CD4-positive, alpha-beta T cell treated with Interleukin-6 for 4 hours (primary cell): ENCODE measurements around the gene PMPCA.
A peak's percentile ranks its signal among the peaks of the same experiment; 100 is the strongest.

Experiments used
- DNase-seq: peaks from one replicate; pipeline ENCODE4 v3.0.0-alpha.2; 2020; ENCODE audit warnings: mixed read lengths

Gene PMPCA

GRCh38 chr9:136437839-136438547 is 27.5 kb downstream of the PMPCA start:
- no peak for DNase-seq

GRCh38 chr9:136438548-136439480 is 28.4 kb downstream of the PMPCA start:
- peak; percentile 61 for DNase-seq

DNA sequence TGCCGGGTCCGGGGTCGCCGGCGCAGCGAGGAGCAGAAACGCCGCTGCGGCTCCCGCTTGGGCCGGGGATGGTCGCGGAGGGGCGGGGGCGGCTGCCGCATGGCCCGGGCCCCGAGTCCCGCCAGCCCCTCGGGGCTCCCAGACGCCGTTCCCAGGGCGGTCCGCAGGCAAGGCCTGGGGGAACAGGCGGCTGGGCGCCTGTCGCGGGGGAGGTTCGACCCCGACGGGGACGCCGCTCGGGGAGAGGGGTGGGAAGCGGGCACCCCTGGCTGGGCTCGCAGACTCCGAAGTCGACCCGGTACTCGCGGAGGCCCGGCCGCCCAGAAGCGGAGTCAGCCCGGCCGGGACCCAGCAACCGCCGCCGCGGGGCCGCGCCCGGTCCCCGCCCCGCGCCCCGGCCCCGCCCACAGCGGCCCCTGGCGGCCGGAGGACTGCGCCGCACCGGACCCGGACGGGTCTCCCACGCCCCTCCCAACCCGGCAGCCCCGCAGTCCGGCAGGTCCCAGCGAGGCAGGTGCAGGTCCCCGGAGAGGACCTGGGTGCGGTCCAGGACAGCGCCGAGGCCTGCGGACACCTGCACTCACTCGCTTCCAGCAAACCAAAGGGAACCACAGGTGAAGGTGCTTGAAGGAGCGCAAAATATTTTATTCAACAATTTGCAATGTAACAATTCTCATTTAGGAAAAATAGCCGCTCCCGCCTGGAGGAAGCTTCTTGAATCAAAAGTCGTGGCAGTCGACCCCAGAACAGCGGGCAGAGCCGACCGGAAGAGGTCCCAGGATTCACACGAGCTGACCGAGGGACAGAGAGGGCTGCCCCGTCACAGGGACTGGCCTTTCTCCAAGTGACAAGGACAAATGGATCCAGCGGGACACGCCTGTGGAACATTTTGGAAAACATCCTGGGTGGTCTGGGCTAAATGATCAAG is 29.3 kb downstream of the PMPCA start, which contains the start of gene INPP5E:
TSS of gene INPP5E (minus strand) at position 365 of the 928 bp plus-strand sequence. CDS start 426 bp downstream, outside the sequence.
- DNase-seq: peak; percentile 81

GRCh38 chr9:136441191-136441680 is 30.8 kb downstream of the PMPCA start:
- DNase-seq: no peak

DNA sequence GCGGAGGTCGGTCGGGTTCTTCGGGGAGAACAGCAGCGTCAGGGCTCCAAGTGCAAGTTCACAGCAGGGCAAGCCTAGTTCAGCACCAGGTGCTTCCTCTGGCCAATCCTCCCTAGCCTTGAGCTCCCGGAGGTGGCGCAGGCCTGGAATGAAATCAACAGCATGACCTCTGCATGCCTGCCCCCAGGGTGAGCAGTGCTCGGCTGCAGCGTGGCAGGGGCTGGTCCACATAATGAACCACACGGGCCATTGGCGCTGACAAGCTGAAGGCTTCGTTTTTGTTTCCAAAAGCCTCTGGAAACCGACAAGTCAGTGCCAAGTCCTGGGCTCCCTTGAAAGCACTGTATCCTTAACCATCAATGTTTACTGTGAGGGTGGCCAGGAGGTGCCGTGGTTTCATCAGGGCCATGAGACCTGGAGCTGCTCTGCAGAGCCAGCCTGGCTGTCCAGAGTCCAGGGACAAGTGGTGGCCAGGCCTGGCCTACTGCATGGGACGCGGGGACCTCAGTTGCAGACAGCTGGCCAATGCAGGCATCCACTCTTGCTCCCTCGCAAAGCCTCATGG is 31.3 kb downstream of the PMPCA start:
- no peak for DNase-seq

- no peak for DNase-seq
Observed at GRCh38 chr9:136442265-136442664, 31.8 kb downstream of the PMPCA start.

DNA sequence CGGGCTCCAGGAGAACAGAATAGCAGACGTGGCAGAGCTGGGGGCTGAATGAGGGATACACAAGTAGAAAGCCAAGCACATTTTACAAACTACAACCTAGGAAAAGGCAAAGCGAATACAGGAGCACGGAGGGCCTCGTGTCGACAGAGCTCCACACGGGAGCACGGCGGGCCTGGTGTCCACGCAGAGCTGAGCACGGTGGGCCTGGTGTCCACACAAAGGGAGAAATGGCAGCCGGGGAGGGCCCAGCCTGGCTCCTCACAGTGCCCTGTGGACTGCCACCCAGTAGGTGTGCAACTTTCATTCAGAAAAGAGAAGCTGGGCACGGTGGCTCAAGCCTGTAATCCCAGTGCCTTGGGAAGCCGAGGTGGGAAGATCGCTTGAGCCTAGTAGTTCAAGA is 32.6 kb downstream of the PMPCA start:
- DNase-seq: no peak

DNA sequence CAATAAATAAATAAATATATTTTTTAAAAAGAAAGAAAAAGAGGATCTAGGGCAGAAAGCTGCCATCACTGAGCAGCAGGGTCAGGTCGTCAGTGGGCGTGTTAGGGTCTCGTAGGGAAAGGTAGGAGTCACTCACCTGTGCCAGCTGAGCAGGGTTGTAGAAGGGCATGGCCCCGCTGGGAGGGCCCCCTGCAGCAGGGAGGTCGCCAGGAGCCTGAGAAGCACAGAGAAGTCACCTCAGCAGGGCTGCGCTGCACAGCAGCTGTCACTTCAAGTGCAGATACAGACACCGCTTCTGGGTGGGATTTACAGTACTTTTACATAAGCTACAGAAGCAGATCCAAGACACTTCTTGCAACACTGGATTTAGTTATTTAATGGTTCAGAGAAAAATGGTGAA is 33.2 kb downstream of the PMPCA start:
- no peak for DNase-seq

DNA sequence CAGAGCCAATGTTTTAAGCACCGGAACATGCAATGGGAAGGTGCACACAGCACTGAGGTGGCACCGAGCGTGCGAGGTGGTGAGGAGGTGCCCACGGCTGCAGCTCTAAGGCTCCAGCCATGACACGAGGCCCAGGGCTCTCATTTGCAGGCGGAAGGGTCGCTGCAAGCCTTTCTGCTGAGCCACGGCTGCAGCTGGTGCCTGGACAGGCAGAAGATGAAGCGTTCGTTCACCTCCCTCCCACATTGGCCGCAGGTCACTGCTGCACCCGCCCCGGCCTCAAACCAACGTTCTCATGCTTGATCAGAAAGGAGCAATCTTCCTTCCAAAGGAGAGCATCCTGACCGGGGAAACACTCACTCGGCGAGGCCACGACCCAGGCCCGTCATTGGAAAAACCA is 33.6 kb downstream of the PMPCA start:
- no peak for DNase-seq

DNA sequence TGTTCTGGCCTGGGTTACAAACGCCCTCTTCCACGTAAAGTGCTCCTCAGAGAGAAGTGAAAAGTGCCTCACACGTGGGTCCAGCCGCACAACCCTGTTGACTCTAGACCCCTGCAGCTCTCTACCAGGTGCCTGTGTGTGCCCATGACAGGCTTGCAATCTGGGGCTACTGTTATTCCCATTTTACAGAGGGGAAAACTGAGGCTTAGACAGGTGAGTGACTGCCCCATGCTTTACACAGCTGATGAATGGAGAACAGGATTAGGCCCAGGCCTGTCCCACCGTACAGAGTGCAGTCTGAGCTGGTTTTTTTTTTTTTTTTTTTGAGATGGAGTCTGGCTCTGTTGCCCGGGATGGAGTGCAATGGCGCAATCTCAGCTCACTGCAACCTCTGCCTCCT is 35.3 kb downstream of the PMPCA start:
- DNase-seq: no peak

DNA sequence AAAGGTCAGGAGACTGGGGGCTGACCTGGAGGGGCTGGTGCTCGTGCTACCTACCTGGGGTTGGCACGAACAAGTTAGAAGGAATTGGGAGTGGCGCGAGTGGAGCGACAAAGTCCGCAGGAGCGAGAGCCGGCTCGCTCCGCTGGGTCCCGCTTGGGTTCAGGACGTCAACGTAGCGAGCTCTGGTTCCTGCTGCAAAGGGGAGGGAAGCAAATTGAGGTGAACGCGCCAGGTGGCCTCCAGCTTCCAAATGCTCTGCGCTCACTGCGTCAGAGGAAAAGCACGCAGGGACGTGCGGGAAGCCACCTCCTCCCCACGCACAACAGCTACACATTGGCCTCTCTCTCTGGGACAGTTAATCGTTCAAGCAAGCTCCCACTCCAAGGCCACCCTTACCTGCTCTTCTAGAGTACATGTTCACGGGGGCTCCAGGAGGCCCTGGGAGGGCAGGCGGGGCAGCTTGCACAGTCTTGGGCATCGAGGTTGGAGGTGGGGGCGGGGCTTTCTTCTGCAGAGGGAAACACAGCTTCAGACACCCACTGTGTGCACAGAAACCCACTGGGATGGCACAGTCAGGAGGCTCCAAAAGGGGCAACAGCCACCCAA is 36.8 kb downstream of the PMPCA start:
- no peak for DNase-seq

DNA sequence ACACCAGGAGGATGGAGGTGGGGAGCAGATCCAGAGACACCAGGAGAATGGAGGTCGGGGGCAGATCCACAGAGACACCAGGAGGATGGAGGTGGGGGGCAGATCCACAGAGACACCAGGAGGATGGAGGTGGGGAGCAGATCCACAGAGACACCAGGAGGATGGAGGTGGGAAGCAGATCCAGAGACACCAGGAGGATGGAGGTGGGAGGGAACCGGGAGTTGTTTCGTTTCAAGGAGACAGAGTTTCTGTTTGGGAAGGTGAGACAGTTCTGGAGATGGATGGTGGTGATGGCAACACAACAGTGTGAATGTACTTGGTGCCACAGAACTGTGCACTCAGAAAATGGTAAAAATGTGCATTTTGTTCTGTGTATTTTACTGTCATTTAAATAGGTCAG is 38.2 kb downstream of the PMPCA start:
- no peak for DNase-seq

GRCh38 chr9:136451221-136451877 is 40.9 kb downstream of the PMPCA start:
- no peak for DNase-seq

DNA sequence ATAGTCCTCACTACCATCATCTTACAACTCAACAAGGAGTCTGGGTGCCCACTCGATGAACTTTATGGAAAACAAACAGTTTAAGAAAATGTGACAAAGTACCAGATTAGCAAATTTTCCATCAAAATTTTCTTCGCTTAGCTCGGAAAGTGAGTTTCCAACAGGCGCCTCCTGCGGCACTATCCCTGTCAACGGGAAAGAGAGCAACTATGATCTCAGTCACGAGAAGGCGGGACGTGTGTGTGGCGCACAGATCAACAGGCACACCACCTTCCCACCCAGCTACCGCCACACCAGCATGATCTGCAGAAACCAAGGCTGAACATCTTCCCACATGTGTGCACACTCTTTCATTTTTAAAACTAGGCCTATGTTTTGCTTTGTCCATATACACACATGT is 42.9 kb downstream of the PMPCA start:
- no peak for DNase-seq

DNA sequence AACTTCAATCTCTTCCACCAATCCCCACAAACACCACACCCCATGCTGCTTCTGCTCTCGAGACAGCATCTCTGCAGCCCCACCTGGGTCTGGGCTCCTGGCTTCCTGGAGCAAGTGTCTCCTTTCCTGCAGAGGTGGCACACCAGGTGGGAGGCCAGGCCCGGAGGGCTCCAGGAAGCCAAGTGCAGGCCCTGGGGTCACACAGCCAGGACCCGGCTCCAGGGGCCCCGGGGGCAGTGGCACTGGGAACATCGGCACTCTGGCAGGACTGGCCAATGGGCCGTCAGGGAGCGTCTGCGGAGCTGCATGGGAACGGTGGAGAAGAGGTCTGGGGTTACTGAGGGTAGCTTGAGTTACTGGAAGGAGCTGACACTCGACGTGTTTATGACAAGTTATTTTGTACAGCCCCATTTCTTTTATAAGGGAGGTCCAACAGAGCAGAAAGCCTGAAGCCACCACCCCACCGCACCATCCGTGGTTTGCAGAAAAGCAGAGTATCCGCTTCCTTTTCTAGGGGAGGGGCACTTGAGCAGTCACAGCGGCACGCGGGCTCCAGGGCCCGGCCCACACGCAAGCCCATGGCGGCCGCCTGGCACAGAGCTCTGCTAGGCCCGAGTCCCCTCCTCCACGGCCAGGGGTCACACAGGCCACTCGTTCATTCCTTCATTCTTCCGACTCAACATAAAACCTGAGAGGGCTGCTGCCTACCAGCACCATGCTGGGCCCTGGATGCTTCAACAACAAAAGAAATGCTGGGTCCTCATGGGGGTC is 43.8 kb downstream of the PMPCA start:
- no peak for DNase-seq

GRCh38 chr9:136455043-136456002 is 44.9 kb downstream of the PMPCA start:
- DNase-seq: no peak

- DNase-seq: no peak
Observed at GRCh38 chr9:136456258-136456657, 45.8 kb downstream of the PMPCA start.

DNA sequence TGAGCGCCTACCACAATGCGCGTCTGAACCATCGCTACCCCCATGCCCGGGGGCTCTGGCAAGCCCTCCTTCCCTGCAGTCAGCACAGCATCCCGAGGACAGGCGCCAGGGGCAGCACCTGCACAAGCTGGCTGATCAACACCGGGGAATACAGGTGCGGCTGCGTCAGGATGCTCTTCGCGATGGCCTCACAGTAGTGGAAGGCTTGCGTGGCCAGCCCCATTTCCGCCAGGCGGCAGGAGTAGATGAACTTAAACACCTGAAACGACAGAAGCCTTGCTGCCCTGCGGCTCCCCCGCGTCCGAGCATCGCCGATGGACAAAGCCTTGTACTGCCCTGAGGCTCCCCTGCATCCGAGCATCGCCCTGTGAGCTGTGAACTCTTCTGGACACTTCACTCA is 46.9 kb downstream of the PMPCA start:
- DNase-seq: no peak

DNA sequence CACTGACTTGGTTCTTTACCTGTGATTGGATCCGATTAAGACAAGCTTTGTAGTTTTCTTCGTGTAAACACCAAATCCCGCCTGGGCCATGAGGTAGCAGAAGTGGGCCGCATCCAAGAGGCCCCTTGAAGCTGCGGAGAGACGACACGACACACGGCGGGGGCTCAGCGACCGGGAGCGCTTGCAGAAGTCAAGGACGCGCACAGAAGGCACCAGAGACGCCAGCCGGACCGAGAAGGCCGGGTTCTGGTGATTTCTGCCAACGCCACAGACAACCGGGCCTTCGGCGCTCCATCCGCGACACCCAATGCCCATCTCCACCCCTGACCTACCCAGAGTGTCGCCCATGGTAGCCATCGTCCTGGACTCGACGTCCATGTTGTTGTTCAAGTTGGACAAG is 49.0 kb downstream of the PMPCA start:
- no peak for DNase-seq
